ENCODE results near the gene NGRN.

DNA sequence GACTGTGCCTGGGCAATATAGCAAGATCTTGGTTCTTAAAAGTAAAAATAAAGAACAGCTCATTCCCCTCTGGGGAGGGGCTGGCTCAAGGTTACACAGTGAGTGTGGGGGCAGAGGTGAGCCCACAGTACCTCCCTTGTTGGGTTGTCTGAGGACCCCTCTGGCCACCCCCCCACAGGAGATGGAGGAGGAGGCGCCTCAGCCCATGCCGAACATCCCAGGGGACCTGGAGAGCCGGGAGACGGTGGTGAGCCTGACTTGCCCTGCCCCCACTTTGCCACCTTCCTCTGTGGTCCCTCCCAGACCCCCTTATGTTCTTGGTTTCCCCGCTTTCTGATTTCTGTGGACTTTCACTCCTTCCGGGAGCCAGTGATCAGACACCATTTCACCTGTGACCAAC lies 28.7 kb downstream of the NGRN start:
- TF ChIP-seq, protein P1, sequence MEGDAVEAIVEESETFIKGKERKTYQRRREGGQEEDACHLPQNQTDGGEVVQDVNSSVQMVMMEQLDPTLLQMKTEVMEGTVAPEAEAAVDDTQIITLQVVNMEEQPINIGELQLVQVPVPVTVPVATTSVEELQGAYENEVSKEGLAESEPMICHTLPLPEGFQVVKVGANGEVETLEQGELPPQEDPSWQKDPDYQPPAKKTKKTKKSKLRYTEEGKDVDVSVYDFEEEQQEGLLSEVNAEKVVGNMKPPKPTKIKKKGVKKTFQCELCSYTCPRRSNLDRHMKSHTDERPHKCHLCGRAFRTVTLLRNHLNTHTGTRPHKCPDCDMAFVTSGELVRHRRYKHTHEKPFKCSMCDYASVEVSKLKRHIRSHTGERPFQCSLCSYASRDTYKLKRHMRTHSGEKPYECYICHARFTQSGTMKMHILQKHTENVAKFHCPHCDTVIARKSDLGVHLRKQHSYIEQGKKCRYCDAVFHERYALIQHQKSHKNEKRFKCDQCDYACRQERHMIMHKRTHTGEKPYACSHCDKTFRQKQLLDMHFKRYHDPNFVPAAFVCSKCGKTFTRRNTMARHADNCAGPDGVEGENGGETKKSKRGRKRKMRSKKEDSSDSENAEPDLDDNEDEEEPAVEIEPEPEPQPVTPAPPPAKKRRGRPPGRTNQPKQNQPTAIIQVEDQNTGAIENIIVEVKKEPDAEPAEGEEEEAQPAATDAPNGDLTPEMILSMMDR (IDR thresholded peaks at IDR 0.05): no peak
- no peak for TF ChIP-seq POLR2A (IDR thresholded peaks at IDR 0.05)
- TF ChIP-seq POLR2AphosphoS5 (IDR thresholded peaks at IDR 0.05): no peak
- no peak for TF ChIP-seq EP300 (IDR thresholded peaks at IDR 0.05)
